NCI-H510A treated with DMSO at 0.1 percent for 48 hours (cell line): ENCODE results near the gene EIF3L.

Source experiments
- DNase-seq: peaks from one replicate; lab custom pipeline; 2025; lab: John Stamatoyannopoulos, UW

The EIF3L gene

DNA sequence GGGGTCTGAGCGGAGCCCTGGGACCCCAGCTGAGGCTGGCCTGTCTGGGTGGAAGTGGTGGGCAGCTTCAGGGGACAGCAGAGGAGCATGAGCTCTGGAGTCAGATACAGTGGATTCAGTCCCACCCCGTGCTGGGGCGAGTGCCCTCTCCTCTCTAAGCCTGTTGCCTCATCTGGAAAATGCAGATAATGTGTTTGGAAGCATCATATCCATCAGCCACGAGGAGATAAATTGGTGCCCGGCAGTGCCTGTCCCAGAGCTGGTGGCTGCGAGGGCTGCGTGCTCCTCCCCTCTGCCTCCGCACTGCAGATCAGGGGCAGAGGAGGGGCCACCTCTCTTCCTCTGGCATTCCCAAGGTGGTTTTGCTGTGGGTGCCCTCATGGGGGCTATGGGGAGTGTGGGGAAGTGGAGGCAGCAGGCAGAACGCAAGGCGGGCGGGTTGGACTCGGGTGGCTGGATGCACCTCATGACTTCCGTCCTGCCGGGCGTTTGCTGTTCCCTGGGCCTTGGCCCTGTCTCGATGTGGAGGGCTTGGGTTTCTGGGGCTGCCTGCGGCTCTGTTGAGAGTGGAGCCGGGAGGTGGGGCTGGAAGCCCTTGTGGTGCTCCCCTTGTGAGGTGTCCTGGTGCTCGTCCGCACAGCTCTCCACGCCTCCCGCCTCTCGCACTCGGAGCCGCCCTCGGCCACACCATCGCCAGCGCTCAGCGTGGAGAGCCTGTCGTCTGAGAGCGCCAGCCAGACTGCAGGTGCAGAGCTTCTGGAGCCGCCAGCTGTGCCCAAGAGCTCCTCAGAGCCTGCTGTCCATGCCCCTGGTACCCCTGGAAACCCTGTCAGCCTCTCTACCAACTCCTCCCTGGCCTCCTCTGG is 77.8 kb downstream of the EIF3L start:
- DNase-seq = no peak

GRCh38 chr22:37927637-37927936 is 78.4 kb downstream of the EIF3L start:
- no peak for DNase-seq

GRCh38 chr22:37929390-37929789 is 80.2 kb downstream of the EIF3L start:
- no peak for DNase-seq

- no peak for DNase-seq
These were observed 81.2 kb downstream of the EIF3L start for GRCh38 chr22:37930270-37930951.

DNA sequence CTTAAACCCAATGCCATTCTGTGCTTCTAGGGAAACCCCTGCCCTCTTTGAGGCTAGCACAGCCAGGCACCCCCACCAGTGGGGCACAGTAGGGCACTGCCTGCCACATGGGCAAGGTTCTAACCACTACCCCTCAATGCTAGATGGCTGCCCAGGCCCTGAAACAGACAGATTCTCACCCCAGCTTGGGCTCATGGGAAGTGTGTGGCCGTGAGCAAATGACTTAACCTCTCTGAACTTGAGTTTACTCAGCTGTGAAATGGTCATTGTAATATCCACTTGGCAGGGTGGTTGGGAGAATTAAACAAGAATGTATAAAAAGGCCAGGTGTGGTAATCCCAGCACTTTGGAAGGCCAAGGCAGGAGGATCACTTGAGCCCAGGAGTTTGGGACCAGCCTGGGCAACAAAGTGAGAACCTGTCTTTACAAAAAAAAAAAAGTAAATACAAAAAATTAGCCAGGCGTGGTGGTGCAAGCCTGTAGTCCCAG is 81.8 kb downstream of the EIF3L start:
- DNase-seq = no peak

GRCh38 chr22:37931893-37932389 is 82.7 kb downstream of the EIF3L start:
- no peak for DNase-seq

DNA sequence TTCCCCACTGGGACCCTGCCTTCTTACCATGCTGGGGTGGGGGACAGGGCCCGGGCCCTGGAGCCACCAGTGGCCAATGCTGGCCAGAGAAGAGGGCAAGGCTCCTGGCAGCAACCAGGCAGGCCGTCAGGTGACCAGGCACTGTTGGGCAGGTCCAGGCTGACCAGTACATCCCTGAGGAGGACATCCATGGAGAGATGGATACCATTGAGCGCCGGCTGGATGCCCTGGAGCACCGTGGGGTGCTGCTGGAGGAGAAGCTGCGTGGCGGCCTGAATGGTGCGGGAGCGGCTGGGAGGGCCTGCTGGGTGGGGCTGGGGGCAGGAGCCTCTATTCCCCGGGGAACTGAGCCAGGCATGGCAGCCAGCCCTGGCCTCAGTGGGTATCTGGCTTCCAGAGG is 83.2 kb downstream of the EIF3L start:
- no peak for DNase-seq

GRCh38 chr22:37932821-37933578 is 83.8 kb downstream of the EIF3L start:
- DNase-seq = peak; percentile 10

DNA sequence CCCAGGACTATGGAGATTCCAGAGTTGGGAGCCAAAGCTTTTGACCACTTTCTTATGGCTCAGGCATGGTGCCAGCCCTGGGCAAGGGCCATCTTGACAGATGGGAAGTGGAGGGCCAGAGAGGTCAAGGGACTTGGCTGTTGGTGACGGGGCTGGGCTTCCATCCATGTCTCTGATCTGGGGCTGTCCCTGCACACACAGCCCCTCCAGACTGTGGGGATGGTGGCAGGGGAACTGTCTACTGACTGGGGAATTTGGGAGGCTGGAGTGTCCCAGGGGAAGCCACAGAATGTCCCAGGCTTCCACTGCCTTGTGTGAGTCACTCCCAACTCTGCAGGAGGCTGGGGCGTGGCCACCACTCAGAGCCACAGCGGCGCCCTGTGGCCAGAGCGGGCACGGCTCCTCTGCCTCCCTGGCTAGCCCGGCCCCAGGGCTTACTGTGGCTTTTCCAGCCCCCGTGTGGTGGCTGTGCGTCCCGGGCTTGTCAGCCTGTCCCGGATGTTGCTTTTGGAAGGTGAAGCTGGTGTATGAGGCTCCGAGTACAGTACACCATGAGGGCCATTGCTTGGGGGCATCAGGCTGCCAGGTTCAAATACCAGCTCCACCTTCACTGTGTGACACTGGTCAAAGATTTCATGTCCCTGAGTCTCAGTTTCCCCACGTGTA is 84.6 kb downstream of the EIF3L start:
- peak; percentile 31 for DNase-seq
